ENCODE results near the gene DISC1. TPM values are rescaled to one million over a fixed set of nuclear protein-coding genes. Genes with fewer than 3 reads are reported as not detected.
A peak's percentile ranks its signal among the peaks of the same experiment; 100 is the strongest.
"Not testable (repeated sequence)": the region's sequence is repeated elsewhere in the genome, so short reads cannot be mapped to it uniquely, and the experiment has no call there.

The DISC1 gene
- total RNA-seq, 1 experiment from 2014 or later, result 3.8 TPM

DNA sequence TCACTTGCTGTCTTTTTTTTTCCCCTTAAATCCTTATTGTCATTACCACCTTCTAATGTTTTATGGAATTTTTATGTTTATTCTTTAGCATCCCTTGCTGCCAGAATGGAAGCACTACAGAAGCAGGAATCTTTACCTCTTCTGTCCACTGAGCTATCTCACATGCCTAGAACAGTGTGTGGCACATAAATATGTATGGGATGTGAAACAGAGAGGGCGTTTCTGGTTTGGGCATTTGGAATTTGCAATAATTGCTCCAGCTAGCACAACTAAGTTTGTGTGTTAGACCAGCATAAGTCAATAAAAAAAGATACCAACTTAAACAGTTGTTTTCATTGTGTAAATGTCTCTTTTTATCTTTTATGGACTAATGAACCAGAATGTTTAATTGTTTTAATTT is 330.8 kb downstream of the DISC1 start:
- DNase-seq (ENCODE audit: low read depth), result no peak

DNA sequence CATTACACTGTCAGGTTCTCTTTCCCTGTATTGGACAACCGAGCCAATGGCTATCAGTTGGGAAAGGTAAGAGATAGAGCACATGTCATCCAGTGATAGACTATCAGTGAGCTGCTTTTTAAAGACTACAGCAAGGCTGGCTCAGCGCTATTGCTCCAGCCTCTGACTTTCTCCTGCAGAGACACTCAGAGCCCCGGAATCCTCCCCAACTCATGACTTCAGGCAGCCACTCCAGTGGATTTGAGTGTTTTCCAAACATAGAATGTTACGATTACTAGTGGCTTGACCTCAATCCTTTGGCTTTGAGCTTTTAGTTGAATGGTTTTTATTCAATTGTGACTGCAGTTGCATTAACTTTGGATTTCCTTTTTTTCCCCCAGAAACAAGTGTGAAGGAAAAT is 331.9 kb downstream of the DISC1 start:
- DNase-seq (ENCODE audit: low read depth), result no peak

DNA sequence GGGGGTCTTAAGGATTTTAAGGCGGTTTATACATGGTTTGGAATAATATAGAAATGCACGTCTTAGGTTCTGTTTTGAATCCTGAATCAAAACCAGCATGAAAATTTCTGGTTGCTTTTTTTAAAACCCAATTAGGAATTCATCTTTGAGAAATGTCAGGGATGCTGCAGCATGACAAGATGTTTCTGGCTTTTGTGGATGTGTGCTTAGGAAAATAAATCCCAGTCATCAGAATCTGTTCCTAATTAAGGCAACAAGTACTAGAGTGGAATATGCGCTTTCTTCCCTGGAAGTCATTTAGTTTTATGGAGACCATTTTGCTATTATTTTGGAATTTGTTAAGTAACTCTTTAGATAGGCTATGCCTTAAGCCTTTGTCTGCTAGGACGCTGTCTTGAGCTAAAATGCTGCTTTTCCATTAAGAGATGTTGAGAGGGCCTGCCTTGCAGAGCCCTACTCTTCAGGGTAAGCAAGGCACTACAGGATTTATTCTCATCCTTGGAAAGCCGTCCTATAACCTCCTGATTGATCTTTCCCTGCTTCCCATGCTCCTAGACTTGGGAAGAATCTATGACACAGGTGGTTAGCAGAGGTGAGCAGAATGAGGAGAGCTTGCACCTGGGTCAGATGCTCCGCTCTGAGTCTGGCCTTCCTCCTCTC is 332.8 kb downstream of the DISC1 start:
- DNase-seq (ENCODE audit: low read depth), result no peak

DNA sequence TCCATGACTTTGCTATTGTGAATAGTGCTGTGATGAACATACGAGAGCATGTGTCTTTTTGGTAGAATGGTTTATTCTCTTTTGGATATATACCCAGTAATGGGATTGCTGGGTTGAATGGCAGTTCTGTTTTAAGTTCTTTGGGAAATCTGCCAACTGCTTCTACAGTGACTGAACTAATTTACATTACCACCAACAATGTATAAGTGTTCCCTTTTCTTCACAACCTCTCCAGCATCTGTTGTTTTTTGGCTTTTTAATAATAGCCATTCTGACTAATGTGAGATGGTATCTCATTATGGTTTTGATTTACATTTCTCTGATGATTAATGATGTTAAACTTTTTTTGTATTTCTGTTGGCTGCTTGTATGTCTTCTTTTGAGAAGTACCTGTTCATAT is 335.2 kb downstream of the DISC1 start:
- peak; percentile 27 for DNase-seq (ENCODE audit: low read depth)

DNA sequence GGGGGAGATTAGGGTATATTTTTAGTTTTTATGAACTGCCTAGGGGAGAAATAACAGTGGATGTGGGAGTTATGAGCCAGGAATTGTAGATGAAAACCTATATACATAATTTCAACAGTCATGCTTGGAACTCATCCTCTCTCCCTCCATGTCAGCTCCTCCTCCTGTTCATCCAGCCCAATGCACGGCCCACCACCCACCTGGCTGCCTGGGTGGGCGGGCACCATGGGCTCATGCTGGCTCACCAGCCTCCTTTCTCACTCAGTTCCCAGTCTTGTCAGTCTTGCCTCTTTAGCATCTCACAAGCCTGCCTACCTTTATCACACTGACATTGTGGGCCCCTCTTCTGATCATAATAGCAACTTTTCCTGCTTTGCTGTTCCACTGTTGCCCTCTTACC is 336.0 kb downstream of the DISC1 start:
- no peak for DNase-seq (ENCODE audit: low read depth)

DNA sequence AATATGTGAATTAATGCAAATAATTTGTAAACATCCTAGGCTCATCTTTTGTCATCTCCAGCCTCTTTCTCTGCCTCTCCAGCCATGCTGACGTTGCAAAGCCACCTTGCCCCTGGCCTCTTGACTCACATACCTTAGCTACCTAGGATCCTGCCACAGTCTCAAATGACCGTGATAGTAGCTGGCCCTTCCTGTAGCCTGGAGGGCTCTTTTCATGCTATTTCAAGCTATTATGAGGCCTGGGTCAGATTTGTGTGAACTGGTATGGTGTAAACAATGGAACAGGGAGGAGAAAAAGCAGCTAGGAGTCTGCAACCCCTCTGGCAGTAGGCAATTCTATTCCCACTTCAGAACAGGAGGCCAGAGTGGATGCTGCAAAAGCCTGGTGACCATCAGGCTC is 337.7 kb downstream of the DISC1 start:
- DNase-seq (ENCODE audit: low read depth), result no peak

DNA sequence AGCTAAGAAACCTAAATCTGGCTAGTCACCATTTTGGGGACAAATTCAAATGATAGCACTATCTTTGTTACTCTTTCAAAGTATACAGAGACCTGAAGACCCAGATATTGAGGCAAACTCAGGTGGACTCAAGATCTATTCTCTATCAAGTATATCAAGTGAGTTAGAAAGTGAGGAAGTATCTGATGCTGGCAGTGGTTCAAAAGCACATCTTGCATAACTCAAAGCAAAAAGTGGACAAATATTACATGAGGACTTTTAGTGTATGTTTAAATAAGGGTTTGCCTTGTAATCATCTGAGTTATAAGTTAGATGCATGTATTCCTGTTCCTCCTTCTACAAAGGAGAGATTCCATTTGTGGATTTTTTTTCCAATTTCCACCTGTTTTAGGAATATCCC is 338.4 kb downstream of the DISC1 start:
- no peak for DNase-seq (ENCODE audit: low read depth)

DNA sequence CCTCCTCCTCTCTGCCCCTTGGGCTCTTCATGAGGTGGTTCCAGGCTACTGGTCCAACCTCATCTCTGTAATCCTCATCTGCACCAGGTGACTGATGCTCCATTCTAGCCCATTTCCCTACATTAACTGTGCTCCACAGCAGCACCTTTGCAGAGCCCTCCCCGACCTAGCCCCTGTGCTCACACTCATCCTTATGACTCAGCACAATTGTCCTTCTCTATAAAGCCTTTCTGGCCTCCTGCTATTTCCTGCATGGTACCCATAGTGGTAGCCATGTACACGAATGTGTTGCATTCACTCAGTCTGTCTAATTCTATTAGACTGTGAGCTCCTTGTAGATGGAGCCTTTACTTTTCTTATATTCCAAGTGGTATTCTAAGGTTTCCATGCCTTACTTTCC is 339.0 kb downstream of the DISC1 start:
- no peak for DNase-seq (ENCODE audit: low read depth)

DNA sequence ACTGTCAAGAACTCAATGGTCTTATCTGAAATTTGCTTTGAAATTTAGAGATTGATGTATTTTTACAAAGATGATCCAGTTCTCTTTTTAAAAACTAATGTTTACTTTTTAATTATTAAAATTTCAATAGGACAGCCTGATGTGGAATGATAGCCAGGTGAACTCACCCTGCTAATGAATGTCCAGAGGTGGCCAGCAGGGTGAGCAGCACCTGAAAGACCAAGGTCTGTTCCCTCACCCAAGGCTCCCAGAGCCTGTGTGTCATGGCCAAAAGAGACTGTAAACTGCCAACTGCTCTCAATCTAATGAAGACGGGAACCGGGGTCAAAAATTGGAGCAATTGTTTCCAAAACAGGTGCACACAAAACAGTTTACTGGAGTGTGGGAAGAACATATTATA is 340.4 kb downstream of the DISC1 start:
- no peak for DNase-seq (ENCODE audit: low read depth)

DNA sequence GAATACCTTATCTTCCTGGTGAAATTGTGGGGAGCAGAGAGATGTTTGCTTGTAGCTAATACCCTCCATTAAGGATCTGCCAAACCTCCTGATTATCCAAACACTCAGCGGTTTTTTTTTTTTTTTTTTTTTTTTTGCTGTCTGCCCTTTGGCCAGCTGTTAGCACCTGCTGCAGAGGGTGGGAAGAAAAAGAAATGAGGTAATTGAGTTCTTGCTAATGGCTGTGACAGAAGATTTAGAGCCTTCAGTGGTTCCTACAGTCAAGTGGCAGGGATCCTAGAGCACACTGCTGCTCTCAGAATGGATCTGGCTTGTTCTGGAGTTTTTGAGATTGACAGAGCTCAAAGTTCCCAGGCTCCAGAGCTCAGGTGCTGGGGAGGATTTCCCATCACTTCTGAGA is 342.5 kb downstream of the DISC1 start:
- no peak for DNase-seq (ENCODE audit: low read depth)

DNA sequence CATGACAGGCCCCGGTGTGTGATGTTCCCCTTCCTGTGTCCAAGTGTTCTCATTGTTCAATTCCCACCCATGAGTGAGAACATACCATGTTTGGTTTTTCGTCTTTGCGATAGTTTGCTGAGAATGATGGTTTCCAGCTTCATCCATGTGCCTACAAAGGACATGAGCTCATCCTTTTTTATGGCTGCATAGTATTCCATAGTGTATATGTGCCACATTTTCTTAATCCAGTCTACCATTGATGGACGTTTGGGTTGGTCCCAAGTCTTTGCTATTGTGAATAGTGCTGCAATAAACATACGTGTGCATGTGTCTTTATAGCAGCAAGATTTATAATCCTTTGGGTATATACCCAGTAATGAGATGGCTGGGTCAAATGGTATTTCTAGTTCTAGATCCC is 343.2 kb downstream of the DISC1 start:
- not testable (repeated sequence) for DNase-seq (ENCODE audit: low read depth)

DNA sequence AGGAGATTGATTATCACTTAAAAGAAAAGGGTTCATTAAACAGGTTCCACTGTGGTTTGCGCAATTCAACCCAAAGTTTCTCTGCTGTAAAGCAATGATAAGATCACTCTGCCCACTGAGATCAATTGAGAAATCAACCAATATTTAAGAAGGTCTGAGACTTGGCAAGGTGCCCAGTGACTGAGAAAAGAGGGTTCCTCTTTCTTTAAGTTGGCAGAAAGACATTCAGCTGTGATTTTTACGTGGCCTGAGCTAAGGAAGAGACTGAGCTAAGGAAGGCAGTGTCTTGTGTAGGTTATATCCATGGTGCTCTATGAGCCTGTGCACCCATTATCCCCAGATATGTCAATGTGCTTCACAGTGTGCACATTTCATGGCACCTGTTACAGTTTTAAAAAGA is 344.1 kb downstream of the DISC1 start:
- no peak for DNase-seq (ENCODE audit: low read depth)

DNA sequence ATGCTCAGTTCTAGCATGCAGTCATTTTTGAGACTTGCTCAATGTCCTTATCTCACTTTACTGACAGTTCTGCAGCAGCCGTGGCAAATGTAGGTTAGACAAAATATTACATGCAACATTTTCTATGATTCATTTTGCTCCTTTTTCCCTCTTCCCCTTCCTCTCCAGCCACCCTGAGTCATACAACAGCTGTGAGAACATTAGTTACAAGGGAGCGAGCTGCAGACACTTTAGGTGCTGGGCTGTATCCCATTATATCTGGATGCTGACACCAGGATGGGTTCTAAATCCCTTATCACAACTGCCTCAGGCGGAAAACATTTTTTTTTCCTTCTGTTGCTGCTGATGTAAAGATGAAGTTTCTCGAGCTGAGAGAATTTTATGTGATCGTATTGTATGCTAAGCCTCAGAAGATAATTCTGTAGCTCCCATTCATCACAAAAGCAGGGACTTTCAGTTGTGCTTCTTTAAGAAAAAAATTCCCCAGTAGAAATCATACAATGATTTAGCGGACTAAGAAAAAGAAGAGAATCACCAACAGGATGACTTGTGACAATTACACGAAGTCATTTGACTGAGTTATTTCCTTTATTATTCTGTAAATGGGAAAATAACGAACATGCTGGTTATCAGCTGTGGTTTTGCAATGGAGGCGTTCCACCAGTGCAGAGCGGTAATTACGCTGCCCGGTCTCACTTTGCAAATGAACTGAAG is 345.0 kb downstream of the DISC1 start:
- DNase-seq (ENCODE audit: low read depth), result peak; percentile 87

DNA sequence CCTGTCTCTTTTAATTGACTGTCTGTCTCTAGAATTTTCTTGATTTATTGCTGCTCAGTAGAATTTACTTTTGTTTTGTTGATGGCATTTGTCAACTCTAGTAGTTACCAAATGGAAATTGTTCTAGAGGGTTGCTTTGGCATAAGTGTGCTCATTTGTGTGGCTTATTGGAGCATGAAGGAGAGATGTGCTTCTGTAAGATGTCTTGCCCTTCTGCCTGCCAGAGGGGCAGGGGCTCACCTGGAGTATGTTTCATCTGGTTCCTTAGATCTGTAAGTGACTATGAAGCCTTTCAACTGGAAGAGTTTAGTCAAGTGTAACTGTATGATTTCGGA is 345.5 kb downstream of the DISC1 start:
- no peak for DNase-seq (ENCODE audit: low read depth)

DNA sequence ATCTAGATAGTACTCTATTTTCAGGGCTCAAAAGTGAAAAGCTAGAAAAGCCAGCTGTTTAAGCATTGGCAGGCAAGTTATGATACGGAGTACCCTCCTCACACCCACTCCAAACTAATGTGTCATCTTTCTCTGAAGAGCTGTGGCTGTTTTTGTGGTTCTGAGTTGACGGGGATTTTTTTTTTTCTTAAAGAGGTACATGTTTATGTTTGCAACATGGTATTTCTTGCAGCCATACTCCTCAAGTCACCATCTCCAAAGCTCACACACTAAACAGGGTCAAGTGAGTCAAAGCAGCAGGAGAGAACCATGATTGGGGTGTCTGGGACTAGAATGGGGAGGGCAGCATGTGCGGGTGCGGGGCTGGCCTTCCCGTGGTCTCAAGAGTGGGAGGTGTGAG is 347.2 kb downstream of the DISC1 start:
- peak; percentile 53 for DNase-seq (ENCODE audit: low read depth)

DNA sequence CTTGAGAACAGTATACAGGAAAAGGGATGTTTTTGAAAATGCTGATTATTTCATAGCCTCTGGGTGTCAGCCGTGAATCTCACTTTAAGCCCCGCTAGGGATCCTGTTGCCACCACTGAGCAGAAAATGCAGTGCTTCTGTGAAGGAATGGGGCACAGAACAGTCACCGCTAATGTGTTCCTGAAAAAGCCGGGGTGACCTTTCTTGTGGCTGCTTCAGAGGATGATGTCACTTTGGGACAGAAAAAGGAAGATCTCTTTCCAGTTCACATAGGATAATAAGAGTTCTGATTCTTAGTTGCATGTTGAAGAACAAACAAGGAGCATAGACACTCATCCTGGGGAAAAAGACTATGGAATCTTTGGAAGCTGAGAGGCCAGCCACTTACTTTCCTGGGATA is 349.6 kb downstream of the DISC1 start:
- DNase-seq (ENCODE audit: low read depth), result no peak

DNA sequence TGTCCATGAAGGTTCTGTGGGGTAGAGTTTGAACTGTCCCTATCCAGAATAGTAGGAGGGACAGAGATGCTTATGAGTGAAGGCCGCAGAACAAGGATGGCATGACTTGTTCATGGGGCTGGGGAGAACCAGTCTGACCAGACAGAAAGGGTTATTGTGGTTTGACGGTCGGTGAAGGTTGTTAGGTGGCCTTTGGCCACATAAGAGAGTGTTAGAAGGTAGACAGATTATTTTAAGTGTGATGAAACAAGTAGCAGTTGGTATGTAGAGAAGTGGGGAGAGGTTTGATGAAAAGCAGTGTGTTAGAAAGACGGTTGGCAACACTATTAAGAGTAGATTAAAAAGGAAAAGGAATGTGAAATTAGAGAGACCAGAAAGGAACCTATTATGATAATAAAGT is 355.1 kb downstream of the DISC1 start:
- no peak for DNase-seq (ENCODE audit: low read depth)

DNA sequence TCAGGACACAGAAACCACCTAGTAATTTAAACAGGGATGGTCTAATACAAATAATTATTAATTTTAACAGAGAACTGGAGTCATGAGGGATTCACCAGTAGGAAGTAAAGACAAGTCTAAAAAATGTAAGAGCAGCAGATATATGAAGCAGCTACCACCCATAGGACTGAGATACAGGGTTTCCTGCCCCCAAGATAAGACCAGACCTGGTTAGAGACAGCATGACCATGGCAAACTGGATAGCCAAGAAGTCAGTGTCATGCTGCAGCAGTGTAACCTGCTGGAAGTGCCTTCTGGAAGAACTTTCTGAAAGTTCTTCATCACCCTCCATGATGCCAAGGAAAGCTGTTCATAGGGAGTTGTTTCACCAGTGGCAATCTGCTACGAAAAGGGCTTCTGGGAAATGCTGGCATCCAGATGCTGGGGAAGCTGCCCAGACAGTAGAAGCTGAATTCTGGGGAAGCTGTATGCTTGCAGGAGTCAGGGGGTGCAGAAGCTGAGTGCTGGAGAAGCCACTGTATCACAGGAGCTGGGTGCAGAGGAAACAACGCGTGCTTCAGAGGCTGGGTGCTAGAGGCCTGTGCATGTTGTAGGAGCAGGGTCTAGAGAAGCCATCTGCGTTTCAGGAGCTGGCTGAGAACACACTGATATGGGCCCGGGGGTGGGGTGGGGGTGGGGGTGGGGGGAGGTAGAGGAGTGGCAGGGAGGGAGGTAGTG is 356.4 kb downstream of the DISC1 start:
- DNase-seq (ENCODE audit: low read depth), result no peak

DNA sequence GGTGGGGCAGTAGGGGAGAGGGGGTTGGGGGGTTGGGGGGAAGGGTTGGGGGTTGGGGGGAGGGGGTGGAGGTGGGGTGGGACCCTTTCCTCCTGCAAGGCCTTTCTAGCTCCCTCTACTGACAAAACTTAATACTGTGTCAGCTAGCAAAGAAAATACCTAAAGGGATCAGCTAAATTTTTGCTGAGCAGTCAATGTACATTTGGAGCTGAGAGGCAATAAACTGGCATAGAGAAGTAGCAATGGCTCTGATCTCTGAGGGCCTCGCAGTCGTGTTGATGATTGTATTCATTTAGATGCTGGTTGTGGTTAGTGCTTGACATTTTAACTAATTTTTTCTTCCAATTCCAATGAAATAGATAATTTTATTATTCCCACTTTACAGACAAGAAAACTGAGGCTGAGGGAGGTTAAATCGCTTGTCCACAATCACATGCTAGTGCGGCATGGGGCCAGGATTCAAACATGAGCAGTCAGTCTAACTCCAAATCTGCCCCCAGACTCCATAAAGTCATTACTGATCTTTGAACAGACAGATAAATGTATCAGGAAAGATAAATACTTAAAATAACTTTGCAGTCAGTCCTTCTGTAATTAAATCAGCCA is 357.1 kb downstream of the DISC1 start:
- no peak for DNase-seq (ENCODE audit: low read depth)

DNA sequence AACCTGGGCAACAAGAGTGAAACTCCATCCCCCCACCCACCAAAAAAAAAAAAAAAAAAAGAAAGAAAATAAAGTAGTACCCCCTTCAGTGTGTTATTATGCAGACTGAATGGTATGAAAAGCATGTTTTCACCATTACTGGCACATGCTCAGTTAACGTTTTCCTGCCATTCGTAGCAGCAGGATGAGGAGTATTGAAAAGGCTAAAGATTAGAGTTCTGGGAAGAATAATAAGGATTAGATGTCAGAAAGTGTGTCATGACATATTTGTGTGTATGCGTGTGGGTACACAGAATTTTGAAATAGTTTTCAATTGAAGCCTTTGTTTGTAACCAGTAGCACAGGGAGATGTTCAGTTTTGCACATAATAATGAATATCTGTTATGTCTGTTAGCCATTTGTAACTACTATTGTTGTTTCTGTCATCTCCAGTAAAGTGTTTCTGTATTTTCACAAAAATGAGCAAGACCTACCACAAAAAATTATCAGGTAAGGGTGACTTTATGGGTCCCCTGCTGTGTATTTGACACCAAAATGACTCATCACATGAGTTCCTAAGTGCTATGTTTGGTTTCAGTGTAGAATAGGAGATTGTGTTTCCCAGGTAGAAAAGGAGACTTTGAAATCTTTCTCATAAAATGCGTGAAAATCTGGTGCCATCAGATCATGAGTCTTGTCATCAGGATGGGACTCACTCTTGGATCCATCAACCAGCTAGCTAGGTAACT is 358.9 kb downstream of the DISC1 start:
- DNase-seq (ENCODE audit: low read depth), result peak; percentile 38

DNA sequence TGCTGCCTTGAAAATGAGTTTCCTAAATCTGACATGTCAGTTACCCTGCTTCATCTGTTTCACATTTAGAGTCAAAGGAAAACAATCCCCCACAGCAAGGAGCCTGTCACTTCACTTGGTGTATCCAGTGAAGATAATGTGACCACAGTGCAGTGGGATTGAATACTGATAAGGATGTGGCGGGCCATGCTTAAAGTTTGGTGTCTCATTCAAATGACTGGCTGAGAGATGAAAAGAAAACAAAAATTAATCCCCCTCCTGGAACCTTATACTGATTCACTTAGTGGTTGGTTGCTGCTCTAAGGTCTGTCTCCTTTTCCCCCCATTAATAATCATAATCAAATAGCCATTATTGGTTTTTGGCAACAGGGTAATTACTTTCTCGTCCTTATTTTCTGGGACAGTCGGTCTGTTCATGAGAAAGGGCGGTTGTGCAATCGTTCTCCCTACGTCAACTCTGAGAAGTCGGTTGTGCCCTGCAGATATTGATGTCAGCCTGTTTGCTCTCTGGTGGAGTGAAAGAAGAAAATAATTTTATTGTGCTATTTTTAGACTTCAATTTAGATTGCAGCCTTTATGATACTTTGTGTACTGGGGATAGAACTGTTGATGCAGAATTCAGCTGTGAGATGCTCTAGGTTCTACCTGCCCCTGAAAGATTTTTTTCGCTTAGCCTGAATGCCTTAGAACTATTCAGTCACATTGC is 360.2 kb downstream of the DISC1 start:
- DNase-seq (ENCODE audit: low read depth), result peak; percentile 71

DNA sequence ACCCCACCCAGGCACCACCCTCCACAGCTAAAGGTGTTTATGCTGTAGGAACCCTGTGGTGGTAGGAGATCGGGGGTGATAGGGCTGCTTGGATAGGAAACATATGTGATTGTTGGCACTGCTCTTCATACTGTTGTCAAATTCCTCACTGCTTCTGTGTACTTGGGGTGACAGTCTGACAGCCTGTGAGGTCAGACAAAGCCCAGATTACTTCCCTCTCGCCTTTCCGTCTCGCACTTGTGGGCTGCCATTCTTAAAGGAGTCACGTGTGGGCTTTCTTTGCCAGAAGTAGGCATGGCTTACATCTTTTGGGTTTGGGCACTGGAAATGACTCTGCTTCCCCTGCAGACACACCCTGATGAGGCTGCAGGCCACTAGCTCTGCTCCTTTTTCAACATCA is 363.8 kb downstream of the DISC1 start:
- DNase-seq (ENCODE audit: low read depth), result no peak
